Trophoblast cell (in vitro differentiated cells and primary cell): ENCODE results near the gene GFRA1.
"Not testable (repeated sequence)": the region's sequence is repeated elsewhere in the genome, so short reads cannot be mapped to it uniquely, and the experiment has no call there.

Source experiments
- DNase-seq, 2 donors: peaks; one replicate each; pipeline ENCODE4 v3.0.0-alpha.2; 2016
- H2AFZ ChIP-seq: 2 replicates; pipeline ENCODE4 v1.6.1; 2013; ENCODE audit warnings: low read length, moderate library complexity, mild to moderate bottlenecking; ENCODE audit not compliant: insufficient read depth, poor library complexity
- H2AK5ac ChIP-seq: 2 replicates; pipeline ENCODE4 v1.6.1; 2013; ENCODE audit warnings: mild to moderate bottlenecking, low read length
- H2BK120ac ChIP-seq: 2 replicates; pipeline ENCODE4 v1.6.1; 2013; ENCODE audit warnings: low read length, mild to moderate bottlenecking, moderate library complexity; ENCODE audit not compliant: insufficient read depth, poor library complexity
- H2BK12ac ChIP-seq: 2 replicates; pipeline ENCODE4 v1.6.1; 2013; ENCODE audit warnings: mild to moderate bottlenecking, low read length, moderate library complexity
- H2BK5ac ChIP-seq: 2 replicates; pipeline ENCODE4 v1.6.1; 2013; ENCODE audit warnings: low read length, low read depth, moderate library complexity, mild to moderate bottlenecking; ENCODE audit not compliant: poor library complexity
- H3K14ac ChIP-seq: 2 replicates; pipeline ENCODE4 v1.6.1; 2013; ENCODE audit warnings: mild to moderate bottlenecking, low read length
- H3K18ac ChIP-seq: 2 replicates; pipeline ENCODE4 v1.6.1; 2013; ENCODE audit warnings: mild to moderate bottlenecking, low read length
- H3K23ac ChIP-seq: 2 replicates; pipeline ENCODE4 v1.6.1; 2013; ENCODE audit warnings: low read length
- H3K27ac ChIP-seq: 2 replicates; pipeline ENCODE4 v1.5.1; 2013; ENCODE audit warnings: low read depth, mild to moderate bottlenecking, inconsistent platforms, low read length, moderate library complexity
- H3K27me3 ChIP-seq: 2 replicates; pipeline ENCODE4 v1.6.1; 2013; ENCODE audit warnings: inconsistent platforms, mild to moderate bottlenecking, low read length, moderate library complexity; ENCODE audit not compliant: insufficient read depth
- H3K36me3 ChIP-seq, 2 experiments: 1 replicate in 1 of 2; 2 replicates in 1 of 2; pipeline ENCODE4 v1.6.1; 2013; ENCODE audit warnings: low read length in 2 of 2, mild to moderate bottlenecking in 2 of 2, moderate library complexity in 1 of 2; ENCODE audit not compliant: insufficient read depth in 2 of 2, control insufficient read depth in 1 of 2
- H3K4ac ChIP-seq: 2 replicates; pipeline ENCODE4 v1.6.1; 2013; ENCODE audit warnings: low read depth, mild to moderate bottlenecking, low read length, moderate library complexity
- H3K4me1 ChIP-seq, 2 experiments: 1 replicate in 1 of 2; 2 replicates in 1 of 2; pipeline ENCODE4 v1.6.1; 2013; ENCODE audit warnings: low read length in 2 of 2, mild to moderate bottlenecking in 2 of 2, moderate library complexity in 1 of 2; ENCODE audit not compliant: insufficient read depth in 2 of 2, control insufficient read depth in 1 of 2
- H3K4me2 ChIP-seq: 2 replicates; pipeline ENCODE4 v1.6.1; 2013; ENCODE audit warnings: inconsistent platforms, mild to moderate bottlenecking, low read length, moderate library complexity
- H3K4me3 ChIP-seq: 2 replicates; pipeline ENCODE4 v1.5.1; 2013; ENCODE audit warnings: mild to moderate bottlenecking, low read depth, low read length, inconsistent platforms
- H3K79me1 ChIP-seq: one replicate; pipeline ENCODE4 v1.6.1; 2013; ENCODE audit warnings: low read length
- H3K79me2 ChIP-seq: 2 replicates; pipeline ENCODE4 v1.6.1; 2013; ENCODE audit warnings: low read length, mild to moderate bottlenecking; ENCODE audit not compliant: control insufficient read depth, insufficient read depth, poor library complexity
- H3K9ac ChIP-seq: 2 replicates; pipeline ENCODE4 v1.6.1; 2013; ENCODE audit warnings: mild to moderate bottlenecking, low read length
- H3K9me3 ChIP-seq: 2 replicates; pipeline ENCODE4 v1.6.1; 2013; ENCODE audit warnings: low read depth, mild to moderate bottlenecking, control low read depth, inconsistent platforms, low read length; ENCODE audit not compliant: insufficient read depth
- H4K12ac ChIP-seq: 2 replicates; pipeline ENCODE4 v1.6.1; 2013; ENCODE audit warnings: low read depth, mild to moderate bottlenecking, low read length, moderate library complexity
- H4K8ac ChIP-seq: 2 replicates; pipeline ENCODE4 v1.6.1; 2013; ENCODE audit warnings: low read depth, mild to moderate bottlenecking, low read length, moderate library complexity
- H4K91ac ChIP-seq: one replicate; pipeline ENCODE4 v1.6.1; 2013; ENCODE audit warnings: low read depth, mild to moderate bottlenecking, low read length, moderate library complexity
- WGBS: extraction: QIAGEN DNeasy Blood & Tissue Kit; methylation state at CpG from one replicate; pipeline ENCODE4 v1.1.7; 2013; ENCODE audit warnings: missing lambda C conversion rate; ENCODE audit not compliant: insufficient read length, insufficient coverage; ENCODE audit errors: extremely low coverage; 5-methylcytosine and 5-hydroxymethylcytosine counted together

The GFRA1 gene

GRCh38 chr10:116168745-116169144, 104.3 kb downstream of the GFRA1 start:
- no peak overlapping the region for H4K91ac ChIP-seq
- peaks cover 5% of the 10 kb centered on the region for H3K9me3 ChIP-seq
- no peak overlapping the region for H2AK5ac ChIP-seq
- no CpG with 5 or more reads among the region's 1 CpG for WGBS
- H3K27me3 ChIP-seq, result no peaks in the 10 kb centered on the region
- no peaks in the 10 kb centered on the region for H3K36me3 ChIP-seq
- H3K4me2 ChIP-seq, result no peak overlapping the region
- no peak overlapping the region for H2BK12ac ChIP-seq
- H3K23ac ChIP-seq, result no peak overlapping the region
- no peak overlapping the region for H3K9ac ChIP-seq
- no peak overlapping the region for H3K4me3 ChIP-seq
- no peaks in the 10 kb centered on the region for H3K4me1 ChIP-seq
- no peak overlapping the region for H3K14ac ChIP-seq
- DNase-seq, result no peak
- H3K79me1 ChIP-seq, result no peaks in the 10 kb centered on the region
- H2AFZ ChIP-seq, result no peak overlapping the region
- H4K12ac ChIP-seq, result no peak overlapping the region
- no peak overlapping the region for H3K18ac ChIP-seq
- no peak overlapping the region for H2BK5ac ChIP-seq
- no peaks in the 10 kb centered on the region for H3K79me2 ChIP-seq
- no peak overlapping the region for H4K8ac ChIP-seq
- H2BK120ac ChIP-seq, result no peak overlapping the region
- H3K27ac ChIP-seq, result no peak overlapping the region
- no peak overlapping the region for H3K4ac ChIP-seq

- no peak overlapping the region for H2BK5ac ChIP-seq
- no peak overlapping the region for H3K4me3 ChIP-seq
- H3K4ac ChIP-seq, result no peak overlapping the region
- no CpG with 5 or more reads among the region's 2 CpGs for WGBS
- no peak overlapping the region for H4K8ac ChIP-seq
- H4K12ac ChIP-seq, result no peak overlapping the region
- no peaks in the 10 kb centered on the region for H3K4me1 ChIP-seq
- no peak overlapping the region for H2BK120ac ChIP-seq
- H3K18ac ChIP-seq, result no peak overlapping the region
- H2BK12ac ChIP-seq, result no peak overlapping the region
- H3K79me2 ChIP-seq, result no peaks in the 10 kb centered on the region
- H4K91ac ChIP-seq, result no peak overlapping the region
- H3K36me3 ChIP-seq, result no peaks in the 10 kb centered on the region
- no peak overlapping the region for H3K27ac ChIP-seq
- H2AK5ac ChIP-seq, result no peak overlapping the region
- peaks cover 5% of the 10 kb centered on the region for H3K9me3 ChIP-seq
- H3K9ac ChIP-seq, result no peak overlapping the region
- no peak overlapping the region for H3K23ac ChIP-seq
- H3K27me3 ChIP-seq, result no peaks in the 10 kb centered on the region
- H3K14ac ChIP-seq, result no peak overlapping the region
- no peak overlapping the region for H2AFZ ChIP-seq
- no peaks in the 10 kb centered on the region for H3K79me1 ChIP-seq
- DNase-seq, result no peak
- no peak overlapping the region for H3K4me2 ChIP-seq
Observed at GRCh38 chr10:116168329-116168728, 104.7 kb downstream of the GFRA1 start.

- H3K4me2 ChIP-seq, H3K18ac ChIP-seq, H3K27ac ChIP-seq, H4K12ac ChIP-seq, H2AFZ ChIP-seq, H3K4ac ChIP-seq, H2AK5ac ChIP-seq, H3K4me3 ChIP-seq, H4K91ac ChIP-seq, H3K36me3 ChIP-seq, H4K8ac ChIP-seq, DNase-seq, H3K4me1 ChIP-seq, H3K79me2 ChIP-seq, H2BK120ac ChIP-seq, H2BK5ac ChIP-seq, H3K27me3 ChIP-seq, H3K9ac ChIP-seq, H3K9me3 ChIP-seq, H3K79me1 ChIP-seq, H3K14ac ChIP-seq, H3K23ac ChIP-seq, H2BK12ac ChIP-seq: not testable (repeated sequence)
Observed at GRCh38 chr10:116165941-116166340, 107.1 kb downstream of the GFRA1 start.

DNA sequence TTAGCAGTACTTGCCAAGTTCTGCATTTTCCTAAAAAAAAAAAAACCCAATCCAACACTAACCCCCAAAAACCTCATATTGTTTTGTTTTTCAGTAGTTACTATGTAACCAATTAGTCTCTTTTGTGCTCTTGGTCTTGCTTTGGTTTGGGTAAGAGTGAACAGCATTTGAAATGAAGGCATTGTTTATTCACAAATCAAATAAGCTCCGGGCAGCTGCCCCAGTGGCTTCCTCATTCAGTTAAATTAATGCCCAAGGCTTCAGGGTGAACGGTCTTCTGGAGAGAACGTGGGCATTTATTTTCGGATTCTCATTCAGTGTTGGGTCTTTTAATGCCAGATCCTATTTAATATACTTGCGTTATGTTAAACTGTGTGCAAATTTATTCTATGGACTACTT, 108.7 kb downstream of the GFRA1 start:
- Histone ChIP-seq H2BK120ac (no peak overlapping the region), H3K4me2 (no peak overlapping the region), H2BK12ac (no peak overlapping the region), H3K4ac (no peak overlapping the region), H3K4me3 (no peak overlapping the region), H3K18ac (no peak overlapping the region), H3K79me2 (no peaks in the 10 kb centered on the region), H2AFZ (no peak overlapping the region), H4K91ac (no peak overlapping the region), H3K23ac (no peak overlapping the region), H3K27me3 (no peaks in the 10 kb centered on the region), H3K14ac (no peak overlapping the region), H3K36me3 (no peaks in the 10 kb centered on the region), H3K9me3 (peaks cover 3% of the 10 kb centered on the region), H2AK5ac (no peak overlapping the region), H3K9ac (no peak overlapping the region), H2BK5ac (no peak overlapping the region), H3K79me1 (no peaks in the 10 kb centered on the region), H4K8ac (no peak overlapping the region), H3K4me1 (no peaks in the 10 kb centered on the region), H4K12ac (no peak overlapping the region), H3K27ac (no peak overlapping the region)
- WGBS, result no CpG with 5 or more reads among the region's 5 CpGs
- DNase-seq, result no peak
